HK-2 (cell line): Measurements from ENCODE around the gene SIMC1.

Experiments used
- DNase-seq: peaks from one replicate; pipeline ENCODE4 v3.0.0-alpha.2; 2018; ENCODE audit not compliant: unreplicated experiment

Gene SIMC1

GRCh38 chr5:176387384-176387925 lies 149.2 kb downstream of the SIMC1 start:
- no peak for DNase-seq

- DNase-seq, result no peak
Observed at GRCh38 chr5:176388003-176388443, 149.8 kb downstream of the SIMC1 start.

GRCh38 chr5:176388444-176389134 lies 150.4 kb downstream of the SIMC1 start, which contains the start of the genes HIGD2A and NOP16:
HIGD2A (plus strand) TSS chr5:176388751; CDS start chr5:176388820, 69 bp downstream.
NOP16 (minus strand) TSS chr5:176388598; CDS start chr5:176388539, 59 bp downstream.
- peak; percentile 94 for DNase-seq

- no peak for DNase-seq
Observed at GRCh38 chr5:176389135-176390123, 151.2 kb downstream of the SIMC1 start.

- DNase-seq, result no peak
Observed at GRCh38 chr5:176391479-176391878, 153.3 kb downstream of the SIMC1 start.

- no peak for DNase-seq
Observed at GRCh38 chr5:176391999-176392398, 153.8 kb downstream of the SIMC1 start.

GRCh38 chr5:176392526-176392925 lies 154.3 kb downstream of the SIMC1 start:
- no peak for DNase-seq

GRCh38 chr5:176394096-176394495 lies 155.9 kb downstream of the SIMC1 start:
- no peak for DNase-seq

GRCh38 chr5:176394881-176395675 lies 156.9 kb downstream of the SIMC1 start:
- no peak for DNase-seq
